PC-9 (cell line): ENCODE results near the gene SEMA6A. TPM values are rescaled to one million over a fixed set of nuclear protein-coding genes. Genes with fewer than 3 reads are reported as not detected.

Experiments used
- BruUV-seq: library from RNA; stranded (reverse); fragments of 400-500 nt; replicated peaks from 2 replicates; lab custom pipeline; 2021; lab: Mats Ljungman, UMichigan
- CTCF ChIA-PET: fragments of 300-600 bp; sonication (Branson Sonifier 250); formaldehyde crosslinking; loops from one replicate; lab custom pipeline; 2022; ENCODE audit warnings: antibody characterized with exemption; lab: Charles Lee
- POLR2A ChIA-PET: fragments of 300-600 bp; sonication (Branson Sonifier 250); formaldehyde crosslinking; loops from one replicate; lab custom pipeline; 2022; ENCODE audit warnings: antibody characterized with exemption; ENCODE audit not compliant: unreplicated experiment; lab: Charles Lee
- DNase-seq, 2 experiments: peaks; one replicate each; pipeline versions ENCODE4 v3.0.0 to v3.0.0-alpha.2; 2015 to 2022; ENCODE audit warnings: mixed read lengths in 1 of 2
- H2AFZ ChIP-seq: fragments of 200-600 bp; sonication (generic); 2 replicates; pipeline ENCODE4 v1.8.1; 2017; ENCODE audit warnings: antibody characterized with exemption
- H3F3A ChIP-seq: fragments of 200-600 bp; sonication (generic); 2 replicates; pipeline ENCODE4 v1.8.1; 2017; ENCODE audit warnings: antibody characterized with exemption, mild to moderate bottlenecking, low read depth; ENCODE audit not compliant: insufficient read depth
- H3K27ac ChIP-seq: fragments of 200-600 bp; sonication (generic); 2 replicates; pipeline ENCODE4 v1.6.1; 2016; ENCODE audit warnings: mixed run types
- H3K27me3 ChIP-seq: fragments of 200-600 bp; sonication (generic); 2 replicates; pipeline ENCODE4 v1.6.1; 2016; ENCODE audit warnings: low read depth, mixed run types; ENCODE audit not compliant: insufficient read depth
- H3K36me3 ChIP-seq: fragments of 200-600 bp; sonication (generic); 2 replicates; pipeline ENCODE4 v1.6.1; 2016; ENCODE audit warnings: low read depth, mixed run types
- H3K4me1 ChIP-seq: fragments of 200-600 bp; sonication (generic); replicated peaks from 2 replicates; pipeline ENCODE4 v1.6.1; 2016; ENCODE audit warnings: mixed run types; ENCODE audit not compliant: insufficient read depth
- H3K4me2 ChIP-seq: fragments of 200-600 bp; sonication (generic); 2 replicates; pipeline ENCODE4 v1.6.1; 2017; ENCODE audit warnings: mixed run types
- H3K4me3 ChIP-seq: fragments of 200-600 bp; sonication (generic); 2 replicates; pipeline ENCODE4 v1.6.1; 2016; ENCODE audit warnings: mixed run types
- H3K79me2 ChIP-seq: fragments of 200-600 bp; sonication (generic); 2 replicates; pipeline ENCODE4 v1.6.1; 2017; ENCODE audit warnings: low read depth, mixed run types
- H3K9me2 ChIP-seq: fragments of 200-600 bp; sonication (generic); 2 replicates; pipeline ENCODE4 v1.8.1; 2017; ENCODE audit warnings: mild to moderate bottlenecking; ENCODE audit not compliant: insufficient read depth
- H3K9me3 ChIP-seq: fragments of 200-600 bp; sonication (generic); 2 replicates; pipeline ENCODE4 v1.8.1; 2016; ENCODE audit warnings: low read depth; ENCODE audit not compliant: insufficient read depth
- H4K20me1 ChIP-seq: fragments of 200-600 bp; sonication (generic); 2 replicates; pipeline ENCODE4 v1.8.1; 2017; ENCODE audit not compliant: insufficient read depth
- EZH2 ChIP-seq: fragments of 200-600 bp; sonication (generic); IDR thresholded peaks from 2 replicates; pipeline ENCODE4 v1.8.0; 2017; ENCODE audit warnings: antibody characterized with exemption, low read depth
- intact Hi-C: fragments of 100-400 bp; cut with micrococcal nuclease; formaldehyde crosslinking; loops from one replicate; pipeline ENCODE4 v1.10.0; 2022; ENCODE audit not compliant: unreplicated experiment
- total RNA-seq: library from RNA; stranded (reverse); gene quantifications from 2 replicates; pipeline ENCODE4 v1.2.3, GENCODE V29; 2021
- TF ChIP-seq, protein P1 (sequence below): fragments of 200-600 bp; sonication (generic); conservative IDR thresholded peaks from 2 replicates; pipeline ENCODE4 v1.6.1; 2017; ENCODE audit warnings: mixed run types, antibody characterized with exemption, mild to moderate bottlenecking, moderate library complexity

SEMA6A gene
- total RNA-seq, 1 experiment from 2014 or later = not detected

GRCh38 chr5:116419258-116419657 lies 155.4 kb downstream of the SEMA6A start:
- CTCF ChIA-PET = no interaction called here
- no TSS peak for BruUV-seq
- no peaks in the 10 kb centered on the region for H3K27me3 ChIP-seq

GRCh38 chr5:116418774-116419173 lies 155.8 kb downstream of the SEMA6A start:
- DNase-seq = no peak
- ChIA-PET POLR2A (no interaction called here), CTCF (no interaction called here)
- Histone ChIP-seq H3K9me3 (no peaks in the 10 kb centered on the region), H3K27me3 (no peaks in the 10 kb centered on the region), H3F3A (no peaks in the 10 kb centered on the region), H3K4me2 (no peak overlapping the region), H3K27ac (no peak overlapping the region), H3K79me2 (no peaks in the 10 kb centered on the region), H3K36me3 (no peaks in the 10 kb centered on the region), H3K4me3 (no peak overlapping the region), H3K4me1 (no peaks in the 10 kb centered on the region), H4K20me1 (no peaks in the 10 kb centered on the region), H3K9me2 (no peaks in the 10 kb centered on the region), H2AFZ (no peak overlapping the region)
- BruUV-seq = no TSS peak
- no peak for TF ChIP-seq EZH2
- TF ChIP-seq, protein P1, sequence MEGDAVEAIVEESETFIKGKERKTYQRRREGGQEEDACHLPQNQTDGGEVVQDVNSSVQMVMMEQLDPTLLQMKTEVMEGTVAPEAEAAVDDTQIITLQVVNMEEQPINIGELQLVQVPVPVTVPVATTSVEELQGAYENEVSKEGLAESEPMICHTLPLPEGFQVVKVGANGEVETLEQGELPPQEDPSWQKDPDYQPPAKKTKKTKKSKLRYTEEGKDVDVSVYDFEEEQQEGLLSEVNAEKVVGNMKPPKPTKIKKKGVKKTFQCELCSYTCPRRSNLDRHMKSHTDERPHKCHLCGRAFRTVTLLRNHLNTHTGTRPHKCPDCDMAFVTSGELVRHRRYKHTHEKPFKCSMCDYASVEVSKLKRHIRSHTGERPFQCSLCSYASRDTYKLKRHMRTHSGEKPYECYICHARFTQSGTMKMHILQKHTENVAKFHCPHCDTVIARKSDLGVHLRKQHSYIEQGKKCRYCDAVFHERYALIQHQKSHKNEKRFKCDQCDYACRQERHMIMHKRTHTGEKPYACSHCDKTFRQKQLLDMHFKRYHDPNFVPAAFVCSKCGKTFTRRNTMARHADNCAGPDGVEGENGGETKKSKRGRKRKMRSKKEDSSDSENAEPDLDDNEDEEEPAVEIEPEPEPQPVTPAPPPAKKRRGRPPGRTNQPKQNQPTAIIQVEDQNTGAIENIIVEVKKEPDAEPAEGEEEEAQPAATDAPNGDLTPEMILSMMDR = no peak
- intact Hi-C loops = no loop called here

More at GRCh38 chr5:116419258-116419657, 155.4 kb downstream of the SEMA6A start:
- POLR2A ChIA-PET = no interaction called here
- intact Hi-C loops = no loop called here
- Histone ChIP-seq H3K79me2 (no peaks in the 10 kb centered on the region), H4K20me1 (no peaks in the 10 kb centered on the region), H3K9me2 (no peaks in the 10 kb centered on the region), H3K36me3 (no peaks in the 10 kb centered on the region), H3K27ac (no peak overlapping the region), H3K4me2 (no peak overlapping the region), H3F3A (no peaks in the 10 kb centered on the region), H3K4me3 (no peak overlapping the region), H2AFZ (no peak overlapping the region), H3K9me3 (no peaks in the 10 kb centered on the region), H3K4me1 (no peaks in the 10 kb centered on the region)
- TF ChIP-seq, protein P1 = no peak
- no peak for TF ChIP-seq EZH2
- DNase-seq = no peak

GRCh38 chr5:116418016-116418415 lies 156.6 kb downstream of the SEMA6A start:
- H3K27me3 ChIP-seq = no peaks in the 10 kb centered on the region
- POLR2A ChIA-PET = no interaction called here
- CTCF ChIA-PET = no interaction called here
- no peaks in the 10 kb centered on the region for H3K9me3 ChIP-seq
- no TSS peak for BruUV-seq
- no peak overlapping the region for H2AFZ ChIP-seq
- no peak overlapping the region for H3K4me3 ChIP-seq
- H3K79me2 ChIP-seq = no peaks in the 10 kb centered on the region
- TF ChIP-seq, protein P1 = no peak
- no peak for TF ChIP-seq EZH2
- no peaks in the 10 kb centered on the region for H4K20me1 ChIP-seq
- no peaks in the 10 kb centered on the region for H3K9me2 ChIP-seq
- no peaks in the 10 kb centered on the region for H3F3A ChIP-seq
- H3K4me1 ChIP-seq = no peaks in the 10 kb centered on the region
- intact Hi-C loops = no loop called here
- no peak for DNase-seq
- H3K4me2 ChIP-seq = no peak overlapping the region
- no peak overlapping the region for H3K27ac ChIP-seq
- no peaks in the 10 kb centered on the region for H3K36me3 ChIP-seq
